Measurements from ENCODE around the gene RHOC.
A peak's percentile ranks its signal among the peaks of the same experiment; 100 is the strongest.

The RHOC gene

DNA sequence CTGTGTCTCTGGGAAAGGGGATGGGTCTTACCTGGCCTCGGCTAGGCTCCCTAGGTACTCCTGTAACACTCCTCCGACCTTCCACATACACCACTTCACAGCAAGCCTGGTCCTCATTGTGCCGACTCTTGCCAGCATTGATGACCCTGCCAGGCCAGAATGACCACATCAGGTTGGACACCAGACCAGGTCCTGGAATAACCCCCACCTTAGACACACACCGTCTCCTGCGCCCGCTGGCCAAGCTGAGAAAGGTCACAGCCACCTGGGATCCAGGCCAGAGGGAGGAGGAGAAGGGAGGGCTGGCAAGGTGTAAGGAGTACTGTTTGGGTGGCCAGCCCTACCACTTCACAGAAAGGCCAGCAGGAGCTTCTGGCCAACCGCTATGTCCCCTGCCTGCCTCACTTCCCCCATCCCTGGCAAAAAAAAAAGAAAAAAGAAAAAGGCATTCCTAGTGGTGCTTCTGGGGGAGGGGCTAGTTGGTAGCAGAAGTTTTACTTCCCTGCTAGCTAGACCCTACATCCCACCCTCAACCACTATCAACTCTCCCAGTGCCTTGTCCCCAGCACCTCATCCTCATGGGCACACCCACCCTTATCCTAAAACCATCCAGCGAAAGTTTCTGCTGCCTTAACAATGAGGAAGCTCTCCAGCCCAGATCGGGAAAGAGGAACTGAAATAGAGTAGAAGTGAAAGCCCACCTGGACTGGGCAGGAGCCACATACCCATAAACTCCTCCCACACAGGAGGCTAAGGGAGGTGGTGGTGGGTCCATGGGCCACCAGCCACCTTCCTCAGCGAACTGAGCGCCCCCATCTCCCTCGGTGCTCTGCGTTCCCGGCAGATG, 6.8 kb upstream of the RHOC start:
- peak; percentile 69 for DNase-seq (ENCODE audit: low read depth)
- TF ChIP-seq POLR2A (IDR thresholded peaks at IDR 0.05; ENCODE audit: extremely low read depth, insufficient read length) (no peak), MYC (IDR thresholded peaks at IDR 0.05; ENCODE audit: low read depth, low read length) (no peak)
- TF ChIP-seq, protein P1, sequence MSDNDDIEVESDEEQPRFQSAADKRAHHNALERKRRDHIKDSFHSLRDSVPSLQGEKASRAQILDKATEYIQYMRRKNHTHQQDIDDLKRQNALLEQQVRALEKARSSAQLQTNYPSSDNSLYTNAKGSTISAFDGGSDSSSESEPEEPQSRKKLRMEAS (IDR thresholded peaks at IDR 0.05; ENCODE audit: low read depth, low read length): no peak
- TF ChIP-seq, protein P2, sequence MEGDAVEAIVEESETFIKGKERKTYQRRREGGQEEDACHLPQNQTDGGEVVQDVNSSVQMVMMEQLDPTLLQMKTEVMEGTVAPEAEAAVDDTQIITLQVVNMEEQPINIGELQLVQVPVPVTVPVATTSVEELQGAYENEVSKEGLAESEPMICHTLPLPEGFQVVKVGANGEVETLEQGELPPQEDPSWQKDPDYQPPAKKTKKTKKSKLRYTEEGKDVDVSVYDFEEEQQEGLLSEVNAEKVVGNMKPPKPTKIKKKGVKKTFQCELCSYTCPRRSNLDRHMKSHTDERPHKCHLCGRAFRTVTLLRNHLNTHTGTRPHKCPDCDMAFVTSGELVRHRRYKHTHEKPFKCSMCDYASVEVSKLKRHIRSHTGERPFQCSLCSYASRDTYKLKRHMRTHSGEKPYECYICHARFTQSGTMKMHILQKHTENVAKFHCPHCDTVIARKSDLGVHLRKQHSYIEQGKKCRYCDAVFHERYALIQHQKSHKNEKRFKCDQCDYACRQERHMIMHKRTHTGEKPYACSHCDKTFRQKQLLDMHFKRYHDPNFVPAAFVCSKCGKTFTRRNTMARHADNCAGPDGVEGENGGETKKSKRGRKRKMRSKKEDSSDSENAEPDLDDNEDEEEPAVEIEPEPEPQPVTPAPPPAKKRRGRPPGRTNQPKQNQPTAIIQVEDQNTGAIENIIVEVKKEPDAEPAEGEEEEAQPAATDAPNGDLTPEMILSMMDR (IDR thresholded peaks at IDR 0.05; ENCODE audit: low read depth, low read length): no peak
- no peak overlapping the region for H3K4me3 ChIP-seq (ENCODE audit: low read depth, low read length)

GRCh38 chr1:112712701-112713128, 5.8 kb upstream of the RHOC start:
- TF ChIP-seq, protein P2 (IDR thresholded peaks at IDR 0.05; ENCODE audit: low read depth, low read length): no peak
- no peak for TF ChIP-seq POLR2A (IDR thresholded peaks at IDR 0.05; ENCODE audit: extremely low read depth, insufficient read length)
- no peak for TF ChIP-seq MYC (IDR thresholded peaks at IDR 0.05; ENCODE audit: low read depth, low read length)
- TF ChIP-seq, protein P1 (IDR thresholded peaks at IDR 0.05; ENCODE audit: low read depth, low read length): no peak

GRCh38 chr1:112712191-112712590, 5.3 kb upstream of the RHOC start:
- TF ChIP-seq, protein P1 (IDR thresholded peaks at IDR 0.05; ENCODE audit: low read depth, low read length): no peak
- TF ChIP-seq, protein P2 (IDR thresholded peaks at IDR 0.05; ENCODE audit: low read depth, low read length): no peak
- TF ChIP-seq MYC (IDR thresholded peaks at IDR 0.05; ENCODE audit: low read depth, low read length): no peak
- TF ChIP-seq POLR2A (IDR thresholded peaks at IDR 0.05; ENCODE audit: extremely low read depth, insufficient read length): no peak
- H3K4me3 ChIP-seq (ENCODE audit: low read depth, low read length): no peak overlapping the region
- DNase-seq (ENCODE audit: low read depth): no peak

More at GRCh38 chr1:112712701-112713128, 5.8 kb upstream of the RHOC start:
- no peak overlapping the region for H3K4me3 ChIP-seq (ENCODE audit: low read depth, low read length)
- no peak for DNase-seq (ENCODE audit: low read depth)

- no peak for TF ChIP-seq POLR2A (IDR thresholded peaks at IDR 0.05; ENCODE audit: extremely low read depth, insufficient read length)
- TF ChIP-seq, protein P2 (IDR thresholded peaks at IDR 0.05; ENCODE audit: low read depth, low read length): no peak
- no peak for TF ChIP-seq MYC (IDR thresholded peaks at IDR 0.05; ENCODE audit: low read depth, low read length)
- TF ChIP-seq, protein P1 (IDR thresholded peaks at IDR 0.05; ENCODE audit: low read depth, low read length): no peak
- no peak for DNase-seq (ENCODE audit: low read depth)
- no peak overlapping the region for H3K4me3 ChIP-seq (ENCODE audit: low read depth, low read length)
Measured at GRCh38 chr1:112711670-112712069, 4.7 kb upstream of the RHOC start.

DNA sequence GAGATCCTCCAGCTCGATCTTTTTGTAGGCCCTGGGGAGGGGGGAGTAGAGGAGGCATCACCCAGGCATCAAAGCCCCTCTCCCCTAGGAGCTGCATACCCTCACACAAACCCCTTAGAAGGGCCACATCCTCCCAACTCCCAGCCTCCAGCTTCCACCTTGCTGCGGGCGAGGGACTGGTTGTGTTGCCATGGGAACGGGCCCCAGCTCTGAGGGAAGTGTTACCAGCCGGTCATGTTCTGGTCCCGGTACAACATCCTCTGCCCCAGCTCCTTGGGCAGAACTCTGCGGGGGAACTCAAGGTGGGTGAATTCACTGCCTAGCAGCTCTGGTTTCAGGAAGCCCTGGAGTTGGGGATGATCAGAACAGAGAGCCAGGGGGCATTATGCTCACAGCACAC, 4.1 kb upstream of the RHOC start:
- DNase-seq (ENCODE audit: low read depth): no peak
- TF ChIP-seq POLR2A (IDR thresholded peaks at IDR 0.05; ENCODE audit: extremely low read depth, insufficient read length) (no peak), MYC (IDR thresholded peaks at IDR 0.05; ENCODE audit: low read depth, low read length) (no peak)
- TF ChIP-seq, protein P2 (IDR thresholded peaks at IDR 0.05; ENCODE audit: low read depth, low read length): no peak
- TF ChIP-seq, protein P1 (IDR thresholded peaks at IDR 0.05; ENCODE audit: low read depth, low read length): no peak
- H3K4me3 ChIP-seq (ENCODE audit: low read depth, low read length): no peak overlapping the region

Data from NB4 (cell line).